ENCODE results near the gene ERCC4. TPM values are rescaled to one million over a fixed set of nuclear protein-coding genes. Genes with fewer than 3 reads are reported as not detected.
"Not testable (repeated sequence)": the region's sequence is repeated elsewhere in the genome, so short reads cannot be mapped to it uniquely, and the experiment has no call there.

Gene ERCC4
- total RNA-seq, result 10 to 100 TPM; 11.0 to 14.1 TPM

GRCh38 chr16:13919683-13920509, at the start of gene ERCC4:
ERCC4 (plus strand) TSS chr16:13920154; CDS start chr16:13920166, 12 bp downstream.
- DNase-seq, result peak; percentile 99
- no peaks in the 10 kb centered on the region for H3K27me3 Mint-ChIP-seq
- H3K36me3 Mint-ChIP-seq, result peaks cover 4% of the 10 kb centered on the region
- intact Hi-C loops (cut with micrococcal nuclease), result loop anchor here (1.0 to 5.0 kb wide), 6 partner anchors 37 to 712 kb away; partner anchors contain the start of genes BFAR and MRTFB
- H3K9me3 Mint-ChIP-seq, result no peaks in the 10 kb centered on the region
- peaks cover 21% of the 10 kb centered on the region for H3K4me1 Mint-ChIP-seq (ENCODE audit: low read depth)
- H3K4me3 Mint-ChIP-seq, result peak within 1 kb of the TSS; percentile 92
- POLR2A ChIA-PET, result interaction anchor here (1.4 kb wide), 1 partner anchor 366 kb away, joined by 3 read pairs; no protein-coding TSS in a partner anchor
- H3K27ac Mint-ChIP-seq, result peak within 1 kb of the TSS; percentile 53
- CTCF ChIA-PET, result interaction anchor here (0.6 to 2.6 kb wide), 48 partner anchors 8 to 1824 kb away, joined by 3 to 26 read pairs (median 4); partner anchors contain the start of gene MRTFB

GRCh38 chr16:13873835-13874438, 46.0 kb upstream of the ERCC4 start:
- CTCF ChIA-PET, result interaction anchor here (0.9 to 1.2 kb wide), 4 partner anchors 10 to 1779 kb away, joined by 3 to 4 read pairs (median 4); no protein-coding TSS in a partner anchor
- intact Hi-C loops (cut with micrococcal nuclease), result no loop called here
- H3K9me3 Mint-ChIP-seq, result no peaks in the 10 kb centered on the region

GRCh38 chr16:13875614-13876284, 44.2 kb upstream of the ERCC4 start:
- Mint-ChIP-seq H3K27me3 (peaks cover 9% of the 10 kb centered on the region), H3K27ac (no peak overlapping the region), H3K36me3 (no peaks in the 10 kb centered on the region), H3K4me1 (ENCODE audit: low read depth) (no peaks in the 10 kb centered on the region), H3K4me3 (no peak overlapping the region), H3K9me3 (no peaks in the 10 kb centered on the region)
- DNase-seq, result no peak
- ChIA-PET CTCF (interaction anchor here (0.7 kb wide), 1 partner anchor 81 kb away, joined by 4 read pairs; no protein-coding TSS in a partner anchor), POLR2A (no interaction called here)
- intact Hi-C loops (cut with micrococcal nuclease), result no loop called here

More at GRCh38 chr16:13873835-13874438, 46.0 kb upstream of the ERCC4 start:
- Mint-ChIP-seq H3K36me3 (no peaks in the 10 kb centered on the region), H3K27ac (no peak overlapping the region), H3K27me3 (peaks cover 12% of the 10 kb centered on the region), H3K4me3 (no peak overlapping the region), H3K4me1 (ENCODE audit: low read depth) (no peaks in the 10 kb centered on the region)
- no peak for DNase-seq
- POLR2A ChIA-PET, result no interaction called here

- Mint-ChIP-seq H3K36me3 (no peaks in the 10 kb centered on the region), H3K4me1 (ENCODE audit: low read depth) (no peaks in the 10 kb centered on the region), H3K9me3 (peaks cover 3% of the 10 kb centered on the region), H3K27ac (no peak overlapping the region), H3K4me3 (no peak overlapping the region), H3K27me3 (peaks cover 5% of the 10 kb centered on the region)
- no peak for DNase-seq
- CTCF ChIA-PET, result no interaction called here
- intact Hi-C loops (cut with micrococcal nuclease), result no loop called here
- POLR2A ChIA-PET, result no interaction called here
Measured at GRCh38 chr16:13883276-13883675, 36.7 kb upstream of the ERCC4 start.

- Mint-ChIP-seq H3K36me3 (no peaks in the 10 kb centered on the region), H3K4me3 (no peak overlapping the region), H3K27ac (no peak overlapping the region), H3K4me1 (ENCODE audit: low read depth) (no peaks in the 10 kb centered on the region), H3K9me3 (peaks cover 7% of the 10 kb centered on the region), H3K27me3 (peaks cover 5% of the 10 kb centered on the region)
- ChIA-PET CTCF (no interaction called here), POLR2A (no interaction called here)
- intact Hi-C loops (cut with micrococcal nuclease), result no loop called here
- no peak for DNase-seq
Measured at GRCh38 chr16:13883881-13884280, 36.1 kb upstream of the ERCC4 start.

GRCh38 chr16:13885700-13886099, 34.3 kb upstream of the ERCC4 start:
- H3K4me1 Mint-ChIP-seq (ENCODE audit: low read depth), result no peaks in the 10 kb centered on the region
- intact Hi-C loops (cut with micrococcal nuclease), result no loop called here
- ChIA-PET CTCF (interaction anchor here (0.8 kb wide), 1 partner anchor 34 kb away, joined by 3 read pairs; the partner anchor contains the start of gene ERCC4), POLR2A (no interaction called here)
- no peaks in the 10 kb centered on the region for H3K36me3 Mint-ChIP-seq
- H3K27ac Mint-ChIP-seq, result no peak overlapping the region
- H3K27me3 Mint-ChIP-seq, result peaks cover 9% of the 10 kb centered on the region
- peaks cover 7% of the 10 kb centered on the region for H3K9me3 Mint-ChIP-seq
- no peak overlapping the region for H3K4me3 Mint-ChIP-seq
- no peak for DNase-seq

- H3K4me3 Mint-ChIP-seq, result no peak overlapping the region
- no peak overlapping the region for H3K27ac Mint-ChIP-seq
- ChIA-PET POLR2A (no interaction called here), CTCF (interaction anchor here (0.8 kb wide), 1 partner anchor 34 kb away, joined by 3 read pairs; the partner anchor contains the start of gene ERCC4)
- no peak for DNase-seq
- intact Hi-C loops (cut with micrococcal nuclease), result no loop called here
- H3K9me3 Mint-ChIP-seq, result peaks cover 7% of the 10 kb centered on the region
- no peaks in the 10 kb centered on the region for H3K36me3 Mint-ChIP-seq
- H3K4me1 Mint-ChIP-seq (ENCODE audit: low read depth), result no peaks in the 10 kb centered on the region
- H3K27me3 Mint-ChIP-seq, result peaks cover 9% of the 10 kb centered on the region
Measured at GRCh38 chr16:13886608-13887007, 33.3 kb upstream of the ERCC4 start.

GRCh38 chr16:13889323-13889722, 30.6 kb upstream of the ERCC4 start:
- peaks cover 17% of the 10 kb centered on the region for H3K27me3 Mint-ChIP-seq
- H3K27ac Mint-ChIP-seq; H3K4me1 Mint-ChIP-seq (ENCODE audit: low read depth); H3K9me3 Mint-ChIP-seq; CTCF ChIA-PET; POLR2A ChIA-PET; H3K36me3 Mint-ChIP-seq; DNase-seq; H3K4me3 Mint-ChIP-seq; intact Hi-C loops (cut with micrococcal nuclease): not testable (repeated sequence)

- Mint-ChIP-seq H3K4me3 (no peak overlapping the region), H3K36me3 (no peaks in the 10 kb centered on the region), H3K9me3 (peaks cover 7% of the 10 kb centered on the region), H3K27ac (no peak overlapping the region), H3K27me3 (peaks cover 15% of the 10 kb centered on the region), H3K4me1 (ENCODE audit: low read depth) (no peaks in the 10 kb centered on the region)
- CTCF ChIA-PET, result no interaction called here
- POLR2A ChIA-PET, result no interaction called here
- DNase-seq, result no peak
- intact Hi-C loops (cut with micrococcal nuclease), result no loop called here
Measured at GRCh38 chr16:13892301-13892700, 27.7 kb upstream of the ERCC4 start.

GRCh38 chr16:13895516-13895915, 24.4 kb upstream of the ERCC4 start:
- ChIA-PET POLR2A (no interaction called here), CTCF (interaction anchor here (3.2 kb wide), 1 partner anchor 24 kb away, joined by 10 read pairs; the partner anchor contains the start of gene ERCC4)
- H3K36me3 Mint-ChIP-seq, result no peaks in the 10 kb centered on the region
- peaks cover 16% of the 10 kb centered on the region for H3K27me3 Mint-ChIP-seq
- H3K27ac Mint-ChIP-seq, result no peak overlapping the region
- DNase-seq, result no peak
- H3K4me3 Mint-ChIP-seq, result no peak overlapping the region
- intact Hi-C loops (cut with micrococcal nuclease), result no loop called here
- H3K9me3 Mint-ChIP-seq, result no peaks in the 10 kb centered on the region
- no peaks in the 10 kb centered on the region for H3K4me1 Mint-ChIP-seq (ENCODE audit: low read depth)

GRCh38 chr16:13896543-13897182, 23.3 kb upstream of the ERCC4 start:
- DNase-seq, result no peak
- intact Hi-C loops (cut with micrococcal nuclease), result no loop called here
- Mint-ChIP-seq H3K27me3 (peaks cover 17% of the 10 kb centered on the region), H3K9me3 (no peaks in the 10 kb centered on the region), H3K36me3 (no peaks in the 10 kb centered on the region), H3K4me3 (no peak overlapping the region), H3K4me1 (ENCODE audit: low read depth) (no peaks in the 10 kb centered on the region), H3K27ac (no peak overlapping the region)
- POLR2A ChIA-PET, result no interaction called here
- CTCF ChIA-PET, result interaction anchor here (3.2 kb wide), 1 partner anchor 23 kb away, joined by 10 read pairs; the partner anchor contains the start of gene ERCC4

- ChIA-PET POLR2A (no interaction called here), CTCF (no interaction called here)
- Mint-ChIP-seq H3K9me3 (no peaks in the 10 kb centered on the region), H3K36me3 (no peaks in the 10 kb centered on the region), H3K4me1 (ENCODE audit: low read depth) (no peaks in the 10 kb centered on the region), H3K27ac (no peak overlapping the region), H3K4me3 (no peak overlapping the region), H3K27me3 (peaks cover 14% of the 10 kb centered on the region)
- no peak for DNase-seq
- intact Hi-C loops (cut with micrococcal nuclease), result no loop called here
Measured at GRCh38 chr16:13897806-13898205, 22.1 kb upstream of the ERCC4 start.
